ENCODE data around the gene NTNG2.

Gene NTNG2

GRCh38 chr9:132200706-132201105 is 38.8 kb downstream of the NTNG2 start:
- no peak for DNase-seq (ENCODE audit: insufficient read length, low spot score)
- no peak for FAIRE-seq

GRCh38 chr9:132201139-132201538 is 39.3 kb downstream of the NTNG2 start:
- DNase-seq (ENCODE audit: insufficient read length, low spot score): no peak
- FAIRE-seq: no peak

- no peak for DNase-seq (ENCODE audit: insufficient read length, low spot score)
- FAIRE-seq: no peak
Observed at GRCh38 chr9:132201780-132202703, 40.2 kb downstream of the NTNG2 start.

- FAIRE-seq: no peak
Observed at GRCh38 chr9:132204883-132205282, 43.0 kb downstream of the NTNG2 start.

GRCh38 chr9:132207215-132207614 is 45.4 kb downstream of the NTNG2 start:
- FAIRE-seq (no peak), DNase-seq (ENCODE audit: insufficient read length, low spot score) (no peak)

More at GRCh38 chr9:132204883-132205282, 43.0 kb downstream of the NTNG2 start:
- DNase-seq (ENCODE audit: insufficient read length, low spot score): no peak

- DNase-seq (ENCODE audit: insufficient read length, low spot score) (no peak), FAIRE-seq (no peak)
Observed at GRCh38 chr9:132207839-132208615, 46.2 kb downstream of the NTNG2 start.

GRCh38 chr9:132209228-132209627 is 47.4 kb downstream of the NTNG2 start:
- FAIRE-seq (no peak), DNase-seq (ENCODE audit: insufficient read length, low spot score) (no peak)

- no peak for FAIRE-seq
Observed at GRCh38 chr9:132210472-132211145, 48.8 kb downstream of the NTNG2 start.

GRCh38 chr9:132211570-132211969 is 49.7 kb downstream of the NTNG2 start:
- DNase-seq (ENCODE audit: insufficient read length, low spot score) (no peak), FAIRE-seq (no peak)

More at GRCh38 chr9:132210472-132211145, 48.8 kb downstream of the NTNG2 start:
- DNase-seq (ENCODE audit: insufficient read length, low spot score): no peak

GRCh38 chr9:132214027-132214622 is 52.3 kb downstream of the NTNG2 start:
- DNase-seq (ENCODE audit: insufficient read length, low spot score): no peak
- no peak for FAIRE-seq

- no peak for DNase-seq (ENCODE audit: insufficient read length, low spot score)
- no peak for FAIRE-seq
Observed at GRCh38 chr9:132216861-132217619, 55.2 kb downstream of the NTNG2 start.

- no peak for FAIRE-seq
- no peak for DNase-seq (ENCODE audit: insufficient read length, low spot score)
Observed at GRCh38 chr9:132218208-132218607, 56.4 kb downstream of the NTNG2 start.

GRCh38 chr9:132221941-132222340 is 60.1 kb downstream of the NTNG2 start:
- no peak for DNase-seq (ENCODE audit: insufficient read length, low spot score)
- no peak for FAIRE-seq

GRCh38 chr9:132224645-132225044 is 62.8 kb downstream of the NTNG2 start:
- DNase-seq (ENCODE audit: insufficient read length, low spot score) (no peak), FAIRE-seq (no peak)

GRCh38 chr9:132226571-132227430 is 64.9 kb downstream of the NTNG2 start:
- no peak for DNase-seq (ENCODE audit: insufficient read length, low spot score)
- no peak for FAIRE-seq

- DNase-seq (ENCODE audit: insufficient read length, low spot score): no peak
- no peak for FAIRE-seq
Observed at GRCh38 chr9:132228062-132228461, 66.2 kb downstream of the NTNG2 start.

GRCh38 chr9:132230605-132231004 is 68.7 kb downstream of the NTNG2 start:
- FAIRE-seq (no peak), DNase-seq (ENCODE audit: insufficient read length, low spot score) (no peak)

GRCh38 chr9:132231019-132231701 is 69.3 kb downstream of the NTNG2 start:
- FAIRE-seq: no peak
- DNase-seq (ENCODE audit: insufficient read length, low spot score): no peak

All from GM19239 (cell line).